H7 (cell line): Measurements from ENCODE around the gene RGPD3. TPM values are rescaled to one million over a fixed set of nuclear protein-coding genes. Genes with fewer than 3 reads are reported as not detected.

Experiments
- DNase-seq: peaks from one replicate; pipeline ENCODE4 v3.0.0; 2012
- H3K27me3 ChIP-seq: 2 replicates; pipeline ENCODE4 v1.6.0; 2011; ENCODE audit warnings: mild to moderate bottlenecking, low read length; ENCODE audit not compliant: control insufficient read depth, insufficient read depth
- H3K36me3 ChIP-seq: replicated peaks from 2 replicates; pipeline ENCODE4 v1.5.1; 2011; ENCODE audit warnings: low read length; ENCODE audit not compliant: control insufficient read depth, insufficient read depth
- H3K4me3 ChIP-seq: 2 replicates; pipeline ENCODE4 v1.5.1; 2011; ENCODE audit warnings: low read depth, mild to moderate bottlenecking, control low read depth, low read length, moderate library complexity; ENCODE audit not compliant: insufficient read depth
- total RNA-seq: library from RNA; depleted of rRNA; stranded (reverse); fragments of >200 nt; shearing (Covaris generic); gene quantifications from 2 replicates; pipeline ENCODE4 v1.2.3, GENCODE V29; 2014; rRNA removed

RGPD3 gene
- total RNA-seq, 1 experiment from 2014 or later, result 0.17 TPM

- H3K27me3 ChIP-seq, result no peaks in the 10 kb centered on the region
- H3K36me3 ChIP-seq, result no peaks in the 10 kb centered on the region
- no peak overlapping the region for H3K4me3 ChIP-seq
- no peak for DNase-seq
These were observed 126.5 kb downstream of the RGPD3 start for GRCh38 chr2:106341666-106342065.

Other genes starting within 250 kb of the RGPD3 start
- not detected in 2 replicates for gene CD8B2, start 19.0 kb upstream of the RGPD3 start, total RNA-seq